Astrocyte (in vitro differentiated cells and primary cell): ENCODE data around the gene CCDC102A. TPM values are rescaled to one million over a fixed set of nuclear protein-coding genes. Genes with fewer than 3 reads are reported as not detected.
A peak's percentile ranks its signal among the peaks of the same experiment; 100 is the strongest.

Experiments used
- DNase-seq: peaks from one replicate; pipeline ENCODE4 v3.0.0-alpha.2; 2010; ENCODE audit warnings: low read depth
- FAIRE-seq: peaks from 2 replicates; lab custom pipeline; 2011; peaks lifted over from hg19 to GRCh38; lab: Jason Lieb, UNC
- H2AFZ ChIP-seq: 2 replicates; pipeline ENCODE4 v1.6.0; 2012; ENCODE audit warnings: low read depth, low read length, inconsistent platforms
- H3K27ac ChIP-seq: 2 replicates; pipeline ENCODE4 v1.5.1; 2011; ENCODE audit warnings: low read depth, low read length, inconsistent platforms
- H3K27me3 ChIP-seq: 2 replicates; pipeline ENCODE4 v1.6.0; 2011; ENCODE audit warnings: low read length, inconsistent platforms; ENCODE audit not compliant: insufficient read depth
- H3K36me3 ChIP-seq: 2 replicates; pipeline ENCODE4 v1.5.1; 2011; ENCODE audit warnings: low read length, inconsistent platforms; ENCODE audit not compliant: insufficient read depth
- H3K4me1 ChIP-seq: 2 replicates; pipeline ENCODE4 v1.5.1; 2011; ENCODE audit warnings: low read length, inconsistent platforms; ENCODE audit not compliant: insufficient read depth
- H3K4me2 ChIP-seq: 2 replicates; pipeline ENCODE4 v1.6.0; 2012; ENCODE audit warnings: low read length, inconsistent platforms
- H3K4me3 ChIP-seq: 2 replicates; pipeline ENCODE4 v1.5.1; 2011; ENCODE audit warnings: low read depth, mild to moderate bottlenecking, low read length, inconsistent platforms; ENCODE audit not compliant: insufficient read depth
- H3K79me2 ChIP-seq: 2 replicates; pipeline ENCODE4 v1.6.0; 2012; ENCODE audit warnings: mild to moderate bottlenecking, low read length, inconsistent platforms; ENCODE audit not compliant: insufficient read depth
- H3K9ac ChIP-seq: 2 replicates; pipeline ENCODE4 v1.6.0; 2012; ENCODE audit warnings: mild to moderate bottlenecking, low read length, inconsistent platforms
- H3K9me3 ChIP-seq: 2 replicates; pipeline ENCODE4 v1.5.1; 2012; ENCODE audit warnings: low read depth, mild to moderate bottlenecking, low read length, inconsistent platforms; ENCODE audit not compliant: insufficient read depth
- H4K20me1 ChIP-seq: 2 replicates; pipeline ENCODE4 v1.6.0; 2012; ENCODE audit warnings: low read length, inconsistent platforms; ENCODE audit not compliant: insufficient read depth
- H3K27ac Mint-ChIP-seq: one replicate; pipeline ENCODE4 v1.8.0; 2021; ENCODE audit warnings: mild to moderate bottlenecking, mixed read lengths; ENCODE audit not compliant: unreplicated experiment
- H3K27me3 Mint-ChIP-seq: one replicate; pipeline ENCODE4 v1.8.0; 2021; ENCODE audit warnings: low read depth, mixed read lengths; ENCODE audit not compliant: unreplicated experiment
- H3K36me3 Mint-ChIP-seq: one replicate; pipeline ENCODE4 v1.8.0; 2021; ENCODE audit warnings: low read depth, mixed read lengths; ENCODE audit not compliant: unreplicated experiment
- H3K4me1 Mint-ChIP-seq: one replicate; pipeline ENCODE4 v1.8.0; 2021; ENCODE audit warnings: low read depth, mixed read lengths; ENCODE audit not compliant: unreplicated experiment
- H3K4me3 Mint-ChIP-seq: one replicate; pipeline ENCODE4 v1.8.0; 2021; ENCODE audit warnings: mild to moderate bottlenecking, moderate library complexity, mixed read lengths; ENCODE audit not compliant: unreplicated experiment
- H3K9me3 Mint-ChIP-seq: one replicate; pipeline ENCODE4 v1.8.0; 2021; ENCODE audit warnings: mild to moderate bottlenecking, mixed read lengths; ENCODE audit not compliant: unreplicated experiment
- EZH2 ChIP-seq: IDR thresholded peaks from 2 replicates; pipeline ENCODE4 v1.6.1; 2012; ENCODE audit warnings: mild to moderate bottlenecking, low read length, inconsistent platforms; ENCODE audit not compliant: insufficient read depth
- total RNA-seq: library from RNA; stranded (reverse); gene quantifications from 2 replicates; pipeline ENCODE4 v1.2.1, GENCODE V29; 2021
- TF ChIP-seq, protein P1 (sequence below): IDR thresholded peaks from 2 replicates; pipeline ENCODE4 v1.5.1; 2011; ENCODE audit warnings: low read depth, mild to moderate bottlenecking, inconsistent platforms, low read length, moderate library complexity; ENCODE audit not compliant: insufficient read depth

Gene CCDC102A
- total RNA-seq, 1 donor from 2014 or later = 8.8 TPM

DNA sequence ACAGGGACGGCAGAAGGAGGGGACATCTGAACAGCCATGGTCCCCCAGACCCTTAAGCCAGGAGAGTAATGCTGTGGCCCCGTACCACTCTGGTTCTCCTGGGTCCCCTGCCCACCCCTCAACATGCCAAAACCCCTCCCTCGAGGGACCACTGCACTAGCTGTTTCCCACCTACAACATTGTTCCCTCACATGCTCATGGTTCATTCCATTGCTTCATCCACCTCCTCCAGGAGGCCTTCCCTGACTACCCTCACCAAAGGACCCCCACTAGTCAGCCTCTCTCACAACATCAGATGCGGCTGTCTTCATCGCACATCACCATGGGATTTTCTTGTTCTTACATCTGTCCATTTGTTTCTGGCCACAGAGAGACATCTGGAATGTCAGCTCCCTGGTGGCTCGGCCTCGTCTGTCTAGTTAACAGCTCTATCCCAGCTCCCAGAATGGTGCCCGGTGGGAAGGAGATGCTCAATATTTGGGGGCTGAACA is 51.8 kb downstream of the CCDC102A start:
- H4K20me1 ChIP-seq = peaks cover 6% of the 10 kb centered on the region
- H3K79me2 ChIP-seq = no peaks in the 10 kb centered on the region
- no peak overlapping the region for H3K4me2 ChIP-seq
- no peak for DNase-seq
- H3K36me3 ChIP-seq = no peaks in the 10 kb centered on the region
- Mint-ChIP-seq H3K27me3 (no peaks in the 10 kb centered on the region), H3K27ac (no peak overlapping the region), H3K36me3 (no peaks in the 10 kb centered on the region), H3K4me1 (peaks cover 15% of the 10 kb centered on the region), H3K4me3 (peak overlapping the region; percentile 91), H3K9me3 (no peaks in the 10 kb centered on the region)
- no peak overlapping the region for H3K4me3 ChIP-seq
- no peak for TF ChIP-seq EZH2
- TF ChIP-seq, protein P1, sequence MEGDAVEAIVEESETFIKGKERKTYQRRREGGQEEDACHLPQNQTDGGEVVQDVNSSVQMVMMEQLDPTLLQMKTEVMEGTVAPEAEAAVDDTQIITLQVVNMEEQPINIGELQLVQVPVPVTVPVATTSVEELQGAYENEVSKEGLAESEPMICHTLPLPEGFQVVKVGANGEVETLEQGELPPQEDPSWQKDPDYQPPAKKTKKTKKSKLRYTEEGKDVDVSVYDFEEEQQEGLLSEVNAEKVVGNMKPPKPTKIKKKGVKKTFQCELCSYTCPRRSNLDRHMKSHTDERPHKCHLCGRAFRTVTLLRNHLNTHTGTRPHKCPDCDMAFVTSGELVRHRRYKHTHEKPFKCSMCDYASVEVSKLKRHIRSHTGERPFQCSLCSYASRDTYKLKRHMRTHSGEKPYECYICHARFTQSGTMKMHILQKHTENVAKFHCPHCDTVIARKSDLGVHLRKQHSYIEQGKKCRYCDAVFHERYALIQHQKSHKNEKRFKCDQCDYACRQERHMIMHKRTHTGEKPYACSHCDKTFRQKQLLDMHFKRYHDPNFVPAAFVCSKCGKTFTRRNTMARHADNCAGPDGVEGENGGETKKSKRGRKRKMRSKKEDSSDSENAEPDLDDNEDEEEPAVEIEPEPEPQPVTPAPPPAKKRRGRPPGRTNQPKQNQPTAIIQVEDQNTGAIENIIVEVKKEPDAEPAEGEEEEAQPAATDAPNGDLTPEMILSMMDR = no peak
- no peak overlapping the region for H3K27ac ChIP-seq
- H3K9ac ChIP-seq = no peak overlapping the region
- H3K9me3 ChIP-seq = peaks cover 3% of the 10 kb centered on the region
- FAIRE-seq = no peak
- H2AFZ ChIP-seq = no peak overlapping the region
- peaks cover 11% of the 10 kb centered on the region for H3K4me1 ChIP-seq
- H3K27me3 ChIP-seq = no peaks in the 10 kb centered on the region

DNA sequence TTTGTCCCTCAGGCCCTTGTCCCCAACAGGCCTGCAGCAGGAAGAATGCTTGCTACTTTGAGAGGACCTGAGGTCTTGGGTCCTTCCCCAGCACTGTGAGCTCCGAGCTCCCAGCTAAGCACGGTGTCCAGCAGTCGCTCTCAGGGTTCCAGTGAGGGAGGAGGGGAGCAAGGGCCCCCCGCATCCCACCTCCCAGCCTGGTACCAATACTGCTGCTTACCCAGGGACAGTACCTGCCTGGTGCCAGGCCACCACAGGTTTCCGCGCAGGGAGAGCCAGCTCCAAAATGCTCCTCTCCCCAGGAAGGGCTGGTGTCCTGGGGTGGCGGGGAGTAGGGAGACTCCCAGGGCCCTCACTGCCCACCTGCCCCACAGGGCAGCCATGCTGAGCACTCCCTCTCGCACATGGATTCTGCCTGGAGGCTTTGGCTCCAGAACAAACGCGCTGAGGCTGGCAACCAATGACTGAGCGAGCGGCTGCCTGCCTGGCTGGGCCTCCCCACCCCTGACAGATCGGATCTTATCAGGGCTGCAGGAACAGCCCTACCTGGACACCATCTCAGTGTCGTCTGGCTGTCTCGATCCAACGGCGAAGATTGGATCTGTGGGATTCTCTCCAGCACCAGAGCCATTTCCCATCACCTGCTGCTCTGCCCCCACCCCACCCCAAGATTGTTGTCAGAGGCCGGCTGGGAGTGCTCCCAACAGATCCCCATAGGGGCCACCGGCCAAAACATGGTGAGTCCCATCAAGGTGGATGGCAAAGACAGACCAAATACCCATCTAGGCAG is 52.5 kb downstream of the CCDC102A start:
- Histone ChIP-seq H3K36me3 (no peaks in the 10 kb centered on the region), H4K20me1 (peaks cover 6% of the 10 kb centered on the region), H2AFZ (no peak overlapping the region), H3K4me3 (no peak overlapping the region), H3K27ac (no peak overlapping the region), H3K9me3 (no peaks in the 10 kb centered on the region), H3K9ac (no peak overlapping the region), H3K79me2 (no peaks in the 10 kb centered on the region), H3K4me1 (peaks cover 17% of the 10 kb centered on the region), H3K4me2 (no peak overlapping the region), H3K27me3 (no peaks in the 10 kb centered on the region)
- TF ChIP-seq, protein P1 = no peak
- no peak for TF ChIP-seq EZH2
- no peaks in the 10 kb centered on the region for H3K36me3 Mint-ChIP-seq
- H3K4me1 Mint-ChIP-seq = peaks cover 18% of the 10 kb centered on the region
- no peaks in the 10 kb centered on the region for H3K9me3 Mint-ChIP-seq
- FAIRE-seq (no peak), DNase-seq (no peak)
- no peak overlapping the region for H3K4me3 Mint-ChIP-seq
- H3K27ac Mint-ChIP-seq = no peak overlapping the region
- no peaks in the 10 kb centered on the region for H3K27me3 Mint-ChIP-seq
